Chondrocyte (in vitro differentiated cells): ENCODE data around the gene OSBPL6. TPM values are rescaled to one million over a fixed set of nuclear protein-coding genes. Genes with fewer than 3 reads are reported as not detected.

Experiments used
- DNase-seq: peaks from one replicate; pipeline ENCODE4 v3.0.0; 2021; ENCODE audit warnings: mixed read lengths, low spot score
- H3K27ac Mint-ChIP-seq: one replicate; pipeline ENCODE4 v1.8.0; 2021; ENCODE audit warnings: mild to moderate bottlenecking, moderate library complexity, mixed read lengths; ENCODE audit not compliant: unreplicated experiment
- H3K27me3 Mint-ChIP-seq: 2 replicates; pipeline ENCODE4 v1.8.0; 2021; ENCODE audit warnings: low read depth, mixed read lengths
- H3K36me3 Mint-ChIP-seq: 2 replicates; pipeline ENCODE4 v1.8.0; 2021; ENCODE audit warnings: low read depth, mixed read lengths
- H3K4me1 Mint-ChIP-seq: 2 replicates; pipeline ENCODE4 v1.8.0; 2021; ENCODE audit warnings: low read depth, mild to moderate bottlenecking, mixed read lengths
- H3K4me3 Mint-ChIP-seq: one replicate; pipeline ENCODE4 v1.8.0; 2021; ENCODE audit warnings: mild to moderate bottlenecking, moderate library complexity, mixed read lengths; ENCODE audit not compliant: unreplicated experiment
- H3K9me3 Mint-ChIP-seq: 2 replicates; pipeline ENCODE4 v1.8.0; 2021; ENCODE audit warnings: low read depth, mixed read lengths
- total RNA-seq: library from RNA; stranded (reverse); gene quantifications from 3 replicates; pipeline ENCODE4 v1.2.1, GENCODE V29; 2021
- TF ChIP-seq, protein P1 (sequence below): fragments of 200-600 bp; sonication (generic); IDR thresholded peaks from 2 replicates; pipeline ENCODE4 v1.5.0; 2021; ENCODE audit warnings: antibody characterized with exemption, mild to moderate bottlenecking, moderate library complexity

Gene OSBPL6
- total RNA-seq, 1 donor from 2014 or later: 10.3 TPM

DNA sequence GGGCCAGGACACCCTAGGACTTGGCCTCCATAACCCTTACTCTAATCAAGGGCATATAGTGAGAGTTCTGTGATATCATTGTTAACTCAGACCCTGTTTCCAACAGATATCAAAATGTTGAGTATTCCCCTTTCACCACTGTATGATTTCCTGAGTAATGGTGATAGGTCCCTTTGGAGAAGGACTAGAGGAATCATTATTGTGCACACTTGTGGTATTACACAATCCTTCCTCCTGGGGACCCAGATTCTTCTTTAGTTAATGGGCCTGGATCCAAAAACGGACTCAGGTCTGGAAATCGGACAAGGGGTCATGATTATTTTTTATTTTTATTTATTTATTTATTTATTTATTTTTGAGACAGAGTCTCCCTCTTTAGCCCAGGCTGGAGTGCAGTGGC is 233.1 kb downstream of the OSBPL6 start:
- peaks cover 29% of the 10 kb centered on the region for H3K36me3 Mint-ChIP-seq
- DNase-seq: no peak
- H3K4me3 Mint-ChIP-seq: no peak overlapping the region
- TF ChIP-seq, protein P1, sequence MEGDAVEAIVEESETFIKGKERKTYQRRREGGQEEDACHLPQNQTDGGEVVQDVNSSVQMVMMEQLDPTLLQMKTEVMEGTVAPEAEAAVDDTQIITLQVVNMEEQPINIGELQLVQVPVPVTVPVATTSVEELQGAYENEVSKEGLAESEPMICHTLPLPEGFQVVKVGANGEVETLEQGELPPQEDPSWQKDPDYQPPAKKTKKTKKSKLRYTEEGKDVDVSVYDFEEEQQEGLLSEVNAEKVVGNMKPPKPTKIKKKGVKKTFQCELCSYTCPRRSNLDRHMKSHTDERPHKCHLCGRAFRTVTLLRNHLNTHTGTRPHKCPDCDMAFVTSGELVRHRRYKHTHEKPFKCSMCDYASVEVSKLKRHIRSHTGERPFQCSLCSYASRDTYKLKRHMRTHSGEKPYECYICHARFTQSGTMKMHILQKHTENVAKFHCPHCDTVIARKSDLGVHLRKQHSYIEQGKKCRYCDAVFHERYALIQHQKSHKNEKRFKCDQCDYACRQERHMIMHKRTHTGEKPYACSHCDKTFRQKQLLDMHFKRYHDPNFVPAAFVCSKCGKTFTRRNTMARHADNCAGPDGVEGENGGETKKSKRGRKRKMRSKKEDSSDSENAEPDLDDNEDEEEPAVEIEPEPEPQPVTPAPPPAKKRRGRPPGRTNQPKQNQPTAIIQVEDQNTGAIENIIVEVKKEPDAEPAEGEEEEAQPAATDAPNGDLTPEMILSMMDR: no peak
- no peaks in the 10 kb centered on the region for H3K27me3 Mint-ChIP-seq
- no peak overlapping the region for H3K27ac Mint-ChIP-seq
- H3K9me3 Mint-ChIP-seq: peaks cover 25% of the 10 kb centered on the region
- H3K4me1 Mint-ChIP-seq: peaks cover 4% of the 10 kb centered on the region

GRCh38 chr2:178428396-178428806 is 234.1 kb downstream of the OSBPL6 start:
- Mint-ChIP-seq H3K4me1 (peaks cover 4% of the 10 kb centered on the region), H3K27ac (no peak overlapping the region), H3K4me3 (no peak overlapping the region), H3K9me3 (peaks cover 25% of the 10 kb centered on the region), H3K27me3 (no peaks in the 10 kb centered on the region), H3K36me3 (peaks cover 31% of the 10 kb centered on the region)
- TF ChIP-seq, protein P1: no peak
- no peak for DNase-seq

- no peaks in the 10 kb centered on the region for H3K27me3 Mint-ChIP-seq
- H3K36me3 Mint-ChIP-seq: peaks cover 32% of the 10 kb centered on the region
- no peak for DNase-seq
- no peak overlapping the region for H3K27ac Mint-ChIP-seq
- no peak overlapping the region for H3K4me3 Mint-ChIP-seq
- peaks cover 4% of the 10 kb centered on the region for H3K4me1 Mint-ChIP-seq
- peaks cover 23% of the 10 kb centered on the region for H3K9me3 Mint-ChIP-seq
- TF ChIP-seq, protein P1: no peak
Measured at GRCh38 chr2:178429336-178429735, 235.0 kb downstream of the OSBPL6 start.

DNA sequence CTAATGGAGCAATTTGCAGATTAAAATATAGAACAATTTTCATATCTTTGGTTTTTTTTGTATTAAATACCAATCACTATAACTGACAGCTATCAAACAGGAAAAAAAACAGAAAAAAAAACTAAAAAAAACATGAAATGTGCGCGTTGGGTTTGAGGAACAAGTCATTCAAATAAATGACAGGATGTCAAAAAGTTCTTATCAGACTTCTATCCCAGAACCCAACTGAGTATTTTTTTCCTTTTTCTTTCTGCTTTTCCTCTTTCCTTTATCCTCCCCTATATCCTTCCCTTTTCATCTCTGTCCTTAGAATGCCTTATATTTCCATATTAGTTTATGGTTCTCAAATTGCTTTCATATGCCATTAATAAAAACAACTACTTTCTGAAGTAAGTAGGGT is 242.3 kb downstream of the OSBPL6 start:
- Mint-ChIP-seq H3K4me1 (peaks cover 21% of the 10 kb centered on the region), H3K9me3 (no peaks in the 10 kb centered on the region), H3K27ac (no peak overlapping the region), H3K27me3 (no peaks in the 10 kb centered on the region), H3K36me3 (peaks cover 19% of the 10 kb centered on the region), H3K4me3 (no peak overlapping the region)
- TF ChIP-seq, protein P1: no peak
- no peak for DNase-seq

DNA sequence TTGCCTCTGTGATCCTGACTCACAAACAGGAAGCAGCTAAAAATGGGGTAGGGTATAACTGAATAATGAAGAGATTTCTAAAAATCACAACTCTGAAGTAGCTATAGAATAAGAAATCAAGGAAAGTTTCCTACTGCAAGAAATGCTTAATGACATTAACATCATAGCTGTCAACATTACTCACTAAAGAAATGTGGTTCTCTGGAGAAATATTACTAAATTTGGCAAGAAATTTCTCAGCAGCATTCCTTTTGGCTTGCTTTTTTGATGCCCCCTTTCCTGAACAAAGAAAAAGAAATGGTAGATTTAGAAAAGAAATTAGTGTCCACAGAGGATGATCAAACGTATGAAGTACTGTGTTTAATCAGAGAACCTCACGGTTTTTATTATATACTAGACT is 247.1 kb downstream of the OSBPL6 start:
- H3K36me3 Mint-ChIP-seq: peaks cover 28% of the 10 kb centered on the region
- peak overlapping the region; percentile 3 for H3K4me3 Mint-ChIP-seq
- H3K4me1 Mint-ChIP-seq: peaks cover 26% of the 10 kb centered on the region
- DNase-seq: no peak
- TF ChIP-seq, protein P1: no peak
- H3K9me3 Mint-ChIP-seq: no peaks in the 10 kb centered on the region
- H3K27me3 Mint-ChIP-seq: no peaks in the 10 kb centered on the region
- peak overlapping the region; percentile 84 for H3K27ac Mint-ChIP-seq
